K562 (cell line): ENCODE results near the gene GABPB1. TPM values are rescaled to one million over a fixed set of nuclear protein-coding genes. Genes with fewer than 3 reads are reported as not detected.
A peak's percentile ranks its signal among the peaks of the same experiment; 100 is the strongest.

ENCODE experiments used
- ARID1B ChIP-seq: fragments of 450-650 bp; IDR thresholded peaks from 2 replicates; pipeline ENCODE4 v1.6.1; 2016; ENCODE audit warnings: antibody characterized with exemption, mild to moderate bottlenecking, inconsistent platforms
- BACH1 ChIP-seq: fragments of 200-800 bp; sonication (Bioruptor generic); IDR thresholded peaks from 2 replicates; pipeline ENCODE4 v1.6.1; 2016; ENCODE audit warnings: missing genetic modification characterization, missing compliant biosample characterization
- BRCA1 ChIP-seq, 2 experiments: fragments of 450-650 bp in 1 of 2; sonication (generic) in 1 of 2; formaldehyde crosslinking in 1 of 2; IDR thresholded peaks; 2 replicates each; pipeline versions ENCODE4 v1.5.0 to v1.6.1; 2017 to 2020; ENCODE audit warnings: mild to moderate bottlenecking in 1 of 2, missing genetic modification reagents in 1 of 2
- KDM5B ChIP-seq: fragments of 200-600 bp; sonication (generic); IDR thresholded peaks from 2 replicates; pipeline ENCODE4 v1.6.1; 2012; ENCODE audit warnings: low read depth, mild to moderate bottlenecking, moderate library complexity, low read length, control low read depth, inconsistent platforms; ENCODE audit not compliant: insufficient replicate concordance
- KLF6 ChIP-seq: fragments of 250-450 bp; sonication (Bioruptor Pico); IDR thresholded peaks from 2 replicates; pipeline ENCODE4 v1.4.0; 2020; ENCODE audit warnings: mild to moderate bottlenecking, moderate library complexity, borderline replicate concordance
- MAFG ChIP-seq: fragments of 450-650 bp; conservative IDR thresholded peaks from 2 replicates; pipeline ENCODE4 v1.6.1; 2016; ENCODE audit warnings: missing genetic modification characterization, missing compliant biosample characterization
- NFRKB ChIP-seq: fragments of 450-650 bp; IDR thresholded peaks from 2 replicates; pipeline ENCODE4 v1.6.1; 2016; ENCODE audit warnings: low read depth
- PHB ChIP-seq: fragments of 250-450 bp; sonication (Bioruptor Pico); IDR thresholded peaks from 2 replicates; pipeline ENCODE4 v1.5.0; 2021
- PRPF4 ChIP-seq: fragments of 200-400 bp; formaldehyde crosslinking; IDR thresholded peaks from one replicate; pipeline ENCODE4 v1.6.1; 2017; ENCODE audit warnings: low read length, low read depth, mild to moderate bottlenecking; ENCODE audit not compliant: insufficient read depth, poor library complexity, severe bottlenecking
- RNF2 ChIP-seq: sonication (generic); IDR thresholded peaks from 2 replicates; pipeline ENCODE4 v1.6.1; 2016
- TBP ChIP-seq: optimal IDR thresholded peaks from 2 replicates; pipeline ENCODE3; 2011; ENCODE audit warnings: low read depth, low read length, improper control_type of control experiment
- TGIF2 ChIP-seq: sonication (generic); formaldehyde crosslinking; IDR thresholded peaks from 2 replicates; pipeline ENCODE4 v1.8.1; 2022; ENCODE audit warnings: mild to moderate bottlenecking, missing genetic modification reagents, moderate library complexity
- ZBTB40 ChIP-seq, 2 experiments: fragments of 450-650 bp in 1 of 2; sonication (generic) in 1 of 2; formaldehyde crosslinking in 1 of 2; IDR thresholded peaks; 2 replicates each; pipeline versions ENCODE4 v1.7.1 to v1.9.0; 2016 to 2022; ENCODE audit warnings: inconsistent platforms in 1 of 2, mild to moderate bottlenecking in 1 of 2, missing genetic modification reagents in 1 of 2
- ZFX ChIP-seq: sonication (generic); formaldehyde crosslinking; IDR thresholded peaks from 2 replicates; pipeline ENCODE4 v1.8.0; 2022; ENCODE audit warnings: mild to moderate bottlenecking, missing genetic modification reagents, moderate library complexity
- polyA plus RNA-seq, 8 experiments: library from polyadenylated mRNA; depleted of rRNA in 4 of 8; stranded (reverse) in 5 of 8; unstranded in 3 of 8; fragments of >200 nt; fragmentation: Nextera tagmentation in 2 of 8; fragmentation: Illumina TruSeq in 1 of 8; extraction: Ambion mirVana in 2 of 8; extraction: Trizol in 1 of 8; gene quantifications; 2 replicates each; pipeline versions ENCODE4 v1.2.1 to v1.2.3, GENCODE V29; 2011 to 2014; ENCODE audit warnings: inconsistent platforms in 1 of 8, missing spikeins in 1 of 8
- total RNA-seq, 7 experiments: library from RNA; depleted of rRNA in 6 of 7; stranded (reverse); fragments of >200 nt in 6 of 7; fragmentation: Illumina TruSeq in 2 of 7; extraction: Trizol in 2 of 7; gene quantifications; 2 replicates each; pipeline versions ENCODE4 v1.2.1 to v1.2.3, GENCODE V29; 2011 to 2021; ENCODE audit warnings: low replicate concordance in 1 of 7
- TF ChIP-seq, protein P1 (sequence below), 2 experiments: IDR thresholded peaks; 2 replicates each; pipeline ENCODE4 v1.6.1; 2012; ENCODE audit warnings: improper control_type of control experiment in 2 of 2, low read depth in 2 of 2, low read length in 2 of 2, borderline replicate concordance in 1 of 2

Gene GABPB1
- total and polyA plus RNA-seq, 9 of the 15 experiments (the other 6 are each of a cell fraction or from before 2014, with no cell fraction given): 11.8 to 42.3 (median 33.2) TPM

- TF ChIP-seq, protein P1, sequence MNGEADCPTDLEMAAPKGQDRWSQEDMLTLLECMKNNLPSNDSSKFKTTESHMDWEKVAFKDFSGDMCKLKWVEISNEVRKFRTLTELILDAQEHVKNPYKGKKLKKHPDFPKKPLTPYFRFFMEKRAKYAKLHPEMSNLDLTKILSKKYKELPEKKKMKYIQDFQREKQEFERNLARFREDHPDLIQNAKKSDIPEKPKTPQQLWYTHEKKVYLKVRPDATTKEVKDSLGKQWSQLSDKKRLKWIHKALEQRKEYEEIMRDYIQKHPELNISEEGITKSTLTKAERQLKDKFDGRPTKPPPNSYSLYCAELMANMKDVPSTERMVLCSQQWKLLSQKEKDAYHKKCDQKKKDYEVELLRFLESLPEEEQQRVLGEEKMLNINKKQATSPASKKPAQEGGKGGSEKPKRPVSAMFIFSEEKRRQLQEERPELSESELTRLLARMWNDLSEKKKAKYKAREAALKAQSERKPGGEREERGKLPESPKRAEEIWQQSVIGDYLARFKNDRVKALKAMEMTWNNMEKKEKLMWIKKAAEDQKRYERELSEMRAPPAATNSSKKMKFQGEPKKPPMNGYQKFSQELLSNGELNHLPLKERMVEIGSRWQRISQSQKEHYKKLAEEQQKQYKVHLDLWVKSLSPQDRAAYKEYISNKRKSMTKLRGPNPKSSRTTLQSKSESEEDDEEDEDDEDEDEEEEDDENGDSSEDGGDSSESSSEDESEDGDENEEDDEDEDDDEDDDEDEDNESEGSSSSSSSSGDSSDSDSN (IDR thresholded peaks at IDR 0.05; ENCODE audit: borderline replicate concordance in 1 of 2, low read depth in 2 of 2, low read length in 2 of 2): peak in 1 of 2 experiments; percentile 79; a peak in 1 of 4 replicates
- peak; percentile 50; the same call in 1 of the 2 replicates for TF ChIP-seq MAFG (tag)
- no peak for TF ChIP-seq BRCA1 (IDR thresholded peaks at IDR 0.05)
- 0 out of 2 replicates have a peak, but pooled peaks have one; percentile 38 for TF ChIP-seq BRCA1 (CRISPR knock-in tag; IDR thresholded peaks at IDR 0.05)
- peak; percentile 78 for TF ChIP-seq TBP
- peak; percentile 65 for TF ChIP-seq ZFX (CRISPR knock-in tag)
- TF ChIP-seq NFRKB: no peak
- TF ChIP-seq BACH1 (tag): 0 out of 2 replicates have a peak, but pooled peaks have one; percentile 0
- no peak for TF ChIP-seq KLF6 (CRISPR knock-in tag)
- peak; percentile 57; the same call in 1 of the 2 replicates for TF ChIP-seq PHB (CRISPR knock-in tag)
- TF ChIP-seq ZBTB40 (IDR thresholded peaks at IDR 0.05): no peak
- peak; percentile 41; the same call in 1 of the 2 replicates for TF ChIP-seq ZBTB40 (CRISPR knock-in tag; IDR thresholded peaks at IDR 0.05)
- TF ChIP-seq PRPF4: peak; percentile 91
- TF ChIP-seq TGIF2: peak; percentile 80; the same call in 1 of the 2 replicates
- peak; percentile 70 for TF ChIP-seq KDM5B
- no peak for TF ChIP-seq RNF2
- no peak; the same call in 1 of the 2 replicates for TF ChIP-seq ARID1B
These were observed 792 bp downstream of the GABPB1 start (continued) for GRCh38 chr15:50353975-50354837.
